Central memory CD4-positive, alpha-beta T cell (primary cell): ENCODE measurements around the gene AQP6.
A peak's percentile ranks its signal among the peaks of the same experiment; 100 is the strongest.

Experiments used
- DNase-seq: peaks from one replicate; pipeline ENCODE4 v3.0.0; 2022

Gene AQP6

DNA sequence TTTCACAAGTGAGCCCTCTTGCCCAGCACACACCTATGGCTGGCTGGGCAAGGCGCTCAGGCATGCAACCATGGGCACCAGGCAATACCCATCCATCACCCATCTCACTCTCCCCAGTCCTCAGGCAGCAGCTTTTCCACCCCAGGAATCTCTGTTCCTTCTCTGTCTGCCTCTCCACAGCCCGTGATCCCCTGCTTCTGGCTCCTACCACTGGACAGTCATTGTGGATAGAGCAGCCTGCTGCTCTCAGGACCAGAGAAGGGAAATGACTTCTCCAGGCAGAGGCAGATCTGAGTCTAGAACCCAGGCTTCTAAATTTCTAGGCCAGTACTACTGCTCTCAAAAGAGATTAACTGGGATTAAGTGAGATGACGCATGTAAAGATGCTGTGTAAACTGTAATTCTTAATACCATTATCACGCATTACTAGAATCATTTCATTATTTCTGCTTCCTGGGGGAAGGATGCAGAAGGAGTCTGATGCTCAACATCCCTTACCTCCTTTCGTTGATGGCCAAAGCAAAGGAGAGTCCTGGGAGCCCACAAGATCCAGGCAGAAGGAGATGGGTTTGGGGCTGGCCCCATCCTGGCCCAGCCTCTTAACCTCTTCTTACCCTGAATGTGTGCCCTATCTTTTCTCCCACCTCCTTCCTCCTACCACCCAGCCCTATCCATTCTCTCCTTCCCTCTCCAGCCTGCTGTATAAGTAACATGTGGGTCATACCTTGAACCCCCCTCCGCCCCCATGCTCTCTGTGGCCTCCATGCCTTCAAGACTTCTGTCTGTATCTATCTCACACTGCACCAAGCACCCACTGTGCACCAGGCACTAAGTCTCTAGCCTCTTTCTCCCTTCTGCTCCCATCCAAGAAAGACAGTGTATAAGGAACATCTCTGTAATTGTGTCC lies 15.8 kb upstream of the AQP6 start:
- DNase-seq = no peak

DNA sequence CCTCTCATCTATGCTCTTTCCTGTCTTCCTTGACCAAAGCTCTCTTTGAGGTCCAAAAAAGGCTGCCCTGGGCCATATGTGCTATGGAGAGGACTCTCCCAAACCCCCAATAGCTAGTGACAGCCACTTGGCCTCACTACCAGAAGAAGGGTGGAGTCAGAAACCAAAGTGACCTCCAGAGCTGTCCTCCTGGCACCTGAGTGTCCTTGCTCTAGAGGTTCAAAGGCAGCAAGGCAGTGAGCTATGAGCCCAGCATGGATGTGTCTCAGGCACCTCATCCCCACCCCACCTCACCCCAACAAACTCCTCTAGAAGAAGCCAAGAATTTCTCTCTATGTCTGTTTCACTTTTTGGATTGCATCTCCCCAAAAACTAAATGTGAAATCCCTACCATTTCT lies 15.2 kb upstream of the AQP6 start:
- no peak for DNase-seq

DNA sequence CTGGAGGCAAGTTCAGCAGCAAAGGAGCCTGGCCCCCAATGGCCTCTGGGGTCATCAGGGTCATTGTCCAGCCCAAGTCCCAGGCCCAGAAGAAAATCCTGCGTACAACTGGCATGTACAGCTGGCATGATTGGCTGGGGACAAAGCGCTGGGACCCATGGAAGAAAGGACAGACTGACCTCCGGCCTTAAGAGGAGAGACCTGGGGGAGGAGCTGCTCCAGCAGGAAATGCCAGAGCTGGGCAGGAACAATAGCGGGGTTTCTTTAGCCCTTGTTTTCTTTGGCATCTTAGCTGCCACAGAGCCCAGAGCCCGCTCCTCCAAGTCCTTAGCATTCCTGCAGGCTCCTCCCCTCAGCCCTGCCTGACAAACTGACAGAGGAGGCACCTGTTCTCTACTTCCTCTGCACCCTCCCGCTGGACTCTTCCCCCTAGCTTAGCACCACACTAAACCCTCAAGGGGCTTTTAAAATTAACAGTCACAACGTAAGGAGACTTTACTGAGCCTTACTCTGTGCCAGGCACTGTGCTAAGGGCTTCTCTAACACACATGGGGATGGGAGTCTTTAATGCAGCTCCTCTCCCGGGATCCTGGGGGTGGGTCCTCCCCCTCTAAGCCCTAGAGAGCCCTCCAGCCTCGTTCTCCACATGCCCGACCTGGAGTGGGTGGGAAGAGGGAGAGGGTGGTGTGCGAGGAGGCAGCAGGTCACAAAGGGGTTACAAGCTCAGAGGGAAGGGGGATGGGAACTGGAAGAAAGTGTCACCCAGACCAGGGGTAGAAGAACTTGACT lies 12.9 kb upstream of the AQP6 start:
- DNase-seq = no peak

- no peak for DNase-seq
These were observed 12.2 kb upstream of the AQP6 start for GRCh38 chr12:49960474-49961110.

DNA sequence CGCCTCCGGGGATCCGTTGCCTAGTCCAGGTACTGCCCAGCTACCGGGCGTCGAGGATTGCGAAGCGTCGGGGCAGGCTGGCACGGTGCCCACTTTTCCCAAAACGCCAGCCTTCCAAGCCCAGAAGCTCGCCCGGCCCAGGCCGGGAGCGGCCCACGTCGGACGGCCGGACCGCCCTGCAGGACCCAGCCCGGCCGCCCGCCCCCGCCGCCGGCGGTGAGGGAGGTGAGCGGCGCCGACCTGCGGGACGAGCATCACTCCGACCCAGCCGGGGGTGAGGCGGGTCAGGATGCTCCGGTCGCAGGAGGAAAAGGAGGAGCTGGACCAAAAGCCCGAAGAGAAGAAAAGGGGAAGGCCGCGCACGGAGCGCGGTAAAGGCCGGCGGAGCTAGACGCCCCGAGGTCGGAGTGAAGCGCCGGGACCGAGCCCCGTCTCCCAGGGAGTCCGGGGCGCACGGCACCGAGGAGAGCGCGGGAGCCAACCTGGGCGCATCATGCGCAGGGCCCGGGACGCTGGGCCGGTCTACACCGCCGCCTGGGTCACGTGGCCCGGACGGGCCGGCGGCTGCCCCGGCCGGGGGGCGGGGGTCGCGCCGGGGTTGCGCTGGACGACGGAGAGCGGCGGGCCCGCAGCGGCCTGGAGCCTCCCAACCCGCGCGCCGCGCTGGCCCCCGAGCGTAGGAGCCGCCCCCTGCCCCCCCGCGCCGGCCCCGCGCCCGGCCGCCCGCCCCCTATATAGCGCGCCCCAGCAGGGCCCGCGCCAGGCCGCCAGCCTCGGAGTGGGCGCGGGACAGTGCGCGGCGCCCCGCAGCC lies 11.4 kb upstream of the AQP6 start, which contains the start of gene AQP5:
Gene AQP5, plus strand, starts transcription at position 762 of the 812 bp plus-strand sequence. CDS start 146 bp downstream, outside the sequence.
- DNase-seq = no peak

GRCh38 chr12:49961993-49962764 lies 10.6 kb upstream of the AQP6 start:
- no peak for DNase-seq

- no peak for DNase-seq
These were observed 9.6 kb upstream of the AQP6 start for GRCh38 chr12:49962861-49963765.

GRCh38 chr12:49963976-49964815 lies 8.6 kb upstream of the AQP6 start:
- DNase-seq = no peak

GRCh38 chr12:49964849-49965624 lies 7.7 kb upstream of the AQP6 start:
- DNase-seq = no peak

DNA sequence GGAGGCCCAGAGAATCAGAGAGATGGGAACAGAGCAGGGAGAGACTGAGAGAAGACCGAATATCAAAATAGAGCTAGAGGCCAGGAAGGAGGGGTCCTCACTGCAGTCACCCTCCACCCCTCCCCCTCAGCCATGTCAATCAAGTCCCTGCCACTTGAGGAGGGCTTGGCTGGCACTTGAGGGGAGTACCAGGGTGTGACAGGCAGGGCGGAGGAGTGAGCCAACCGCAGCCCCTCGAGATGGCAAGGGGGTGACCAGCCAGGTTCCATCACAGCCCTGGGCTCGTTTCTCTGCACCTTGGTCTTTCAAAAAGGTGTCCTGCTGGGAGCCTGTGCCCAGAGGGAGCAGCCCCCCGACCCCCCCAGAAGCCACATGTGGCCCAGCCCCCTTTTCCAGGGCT lies 6.9 kb upstream of the AQP6 start:
- DNase-seq = no peak

DNA sequence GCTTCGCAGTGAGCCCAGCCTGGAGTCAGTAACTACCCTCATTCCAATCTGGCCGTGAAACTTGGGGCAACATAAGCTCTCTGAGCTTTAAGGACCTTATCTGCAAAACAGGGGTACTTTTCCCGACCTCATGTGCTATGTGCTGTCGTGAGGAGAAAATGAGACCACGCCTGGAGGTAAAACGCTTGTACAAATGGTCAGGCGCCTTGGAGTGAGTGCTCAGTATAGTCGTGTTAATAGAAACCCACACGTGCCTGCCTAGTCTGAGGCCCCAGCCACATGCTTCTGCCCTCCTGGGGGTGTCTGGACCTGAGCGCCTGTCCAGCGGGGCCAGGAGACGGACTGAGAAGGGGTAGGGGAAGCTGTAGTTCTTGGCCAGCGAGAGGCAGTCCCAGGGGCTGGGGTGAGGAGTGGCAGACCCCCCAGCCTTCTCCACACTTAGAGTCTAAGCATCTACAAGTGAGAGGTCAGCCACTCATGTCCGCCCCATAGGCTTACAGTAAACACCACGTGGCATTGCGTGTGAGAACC lies 6.2 kb upstream of the AQP6 start:
- no peak for DNase-seq

DNA sequence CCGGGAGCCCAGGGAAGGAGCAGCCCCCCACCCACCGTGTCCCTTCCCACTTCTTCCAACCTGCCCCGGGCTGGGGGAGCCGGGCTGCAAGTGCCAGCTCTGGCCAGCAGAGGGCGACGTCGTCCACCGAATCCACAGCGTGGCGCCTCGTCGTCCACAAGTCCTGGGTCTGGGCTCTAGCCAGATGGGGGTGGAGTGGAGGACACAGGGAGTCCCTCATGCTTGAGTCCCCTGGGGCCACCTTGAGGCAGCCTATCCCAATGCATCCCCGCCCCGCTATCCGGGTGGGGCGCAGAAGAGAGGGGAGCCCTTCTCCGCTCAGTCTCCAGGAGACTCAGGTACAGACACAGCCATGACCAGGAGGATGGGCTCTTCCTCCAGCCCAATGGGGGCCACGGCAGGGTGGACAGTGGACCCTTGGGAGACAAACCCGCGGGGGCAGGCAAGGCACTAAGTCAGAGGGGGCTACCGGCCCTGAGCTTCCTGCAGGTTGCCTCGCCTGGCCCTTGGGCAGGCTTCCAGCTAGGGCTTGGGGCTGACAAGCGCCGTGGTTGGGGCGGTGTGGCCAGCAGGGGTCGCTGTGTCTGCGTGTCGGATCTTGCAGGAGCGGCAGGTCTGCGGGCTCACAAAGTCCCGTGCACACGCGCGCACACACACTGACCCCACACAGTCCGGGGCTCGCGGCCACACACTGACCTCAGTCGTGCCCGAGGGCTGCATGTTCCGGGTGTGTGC lies 5.5 kb upstream of the AQP6 start:
- peak; percentile 85 for DNase-seq

DNA sequence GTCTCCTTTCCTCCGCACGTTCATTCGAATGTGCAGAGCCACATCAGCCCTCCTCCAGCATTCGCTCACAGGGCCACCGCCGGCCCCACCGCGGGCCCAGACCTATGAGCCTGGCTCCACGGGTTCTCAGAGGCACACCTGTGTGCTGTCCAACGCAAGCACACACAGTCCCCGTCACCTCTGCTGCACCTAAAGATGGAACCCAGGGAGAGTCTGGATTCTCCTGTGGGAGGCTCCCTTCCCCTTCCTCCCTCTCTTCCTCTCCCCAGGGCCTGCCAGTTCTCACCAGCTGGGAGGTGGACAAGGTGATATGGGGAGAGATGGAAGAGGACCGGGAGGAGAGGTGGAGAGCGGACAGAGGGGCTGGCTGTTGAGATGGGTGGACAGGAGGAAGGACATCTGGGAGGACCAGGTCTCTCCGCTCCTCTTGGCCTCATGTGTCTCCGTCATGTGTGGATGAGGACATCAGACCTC lies 4.9 kb upstream of the AQP6 start:
- no peak for DNase-seq

DNA sequence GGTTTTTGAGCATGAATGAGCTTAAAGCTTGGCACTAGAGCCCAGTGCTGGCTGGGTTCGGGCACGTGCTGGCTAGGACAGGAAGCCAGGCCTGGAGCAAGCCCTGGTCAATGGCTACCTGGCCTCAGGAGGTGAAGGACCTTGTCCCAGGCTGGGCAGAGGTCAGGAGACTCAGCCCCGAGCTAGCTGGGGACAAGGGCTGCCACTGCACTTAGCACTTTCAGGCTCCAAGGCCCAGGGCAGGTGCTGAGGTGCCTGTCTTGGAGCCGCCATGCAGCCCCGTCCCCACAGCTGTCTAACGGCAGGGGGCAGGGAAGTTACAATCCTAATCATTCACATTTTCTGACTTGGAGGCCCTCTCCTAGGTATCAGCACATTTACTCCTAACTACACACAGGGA lies 4.3 kb upstream of the AQP6 start:
- no peak for DNase-seq

DNA sequence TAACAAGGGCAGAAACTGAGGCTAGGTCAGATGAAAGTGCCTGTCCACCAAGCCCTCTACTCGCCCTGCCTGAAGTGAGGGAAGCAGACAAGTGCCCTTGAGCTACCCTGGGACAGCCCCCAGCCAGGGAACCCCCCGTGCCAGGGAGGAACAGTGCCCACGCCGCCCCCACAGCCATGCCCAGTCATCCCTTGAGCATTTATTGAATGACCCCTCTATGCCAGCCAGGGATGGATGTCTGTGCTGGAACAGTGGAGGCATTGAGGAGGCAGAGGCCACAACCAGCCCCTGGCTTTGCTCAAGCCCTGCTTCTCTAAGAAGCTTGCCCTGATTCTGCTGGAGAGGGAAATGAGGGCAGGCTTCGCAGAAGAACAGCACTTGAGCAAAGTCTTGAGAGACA lies 3.7 kb upstream of the AQP6 start:
- DNase-seq = no peak

DNA sequence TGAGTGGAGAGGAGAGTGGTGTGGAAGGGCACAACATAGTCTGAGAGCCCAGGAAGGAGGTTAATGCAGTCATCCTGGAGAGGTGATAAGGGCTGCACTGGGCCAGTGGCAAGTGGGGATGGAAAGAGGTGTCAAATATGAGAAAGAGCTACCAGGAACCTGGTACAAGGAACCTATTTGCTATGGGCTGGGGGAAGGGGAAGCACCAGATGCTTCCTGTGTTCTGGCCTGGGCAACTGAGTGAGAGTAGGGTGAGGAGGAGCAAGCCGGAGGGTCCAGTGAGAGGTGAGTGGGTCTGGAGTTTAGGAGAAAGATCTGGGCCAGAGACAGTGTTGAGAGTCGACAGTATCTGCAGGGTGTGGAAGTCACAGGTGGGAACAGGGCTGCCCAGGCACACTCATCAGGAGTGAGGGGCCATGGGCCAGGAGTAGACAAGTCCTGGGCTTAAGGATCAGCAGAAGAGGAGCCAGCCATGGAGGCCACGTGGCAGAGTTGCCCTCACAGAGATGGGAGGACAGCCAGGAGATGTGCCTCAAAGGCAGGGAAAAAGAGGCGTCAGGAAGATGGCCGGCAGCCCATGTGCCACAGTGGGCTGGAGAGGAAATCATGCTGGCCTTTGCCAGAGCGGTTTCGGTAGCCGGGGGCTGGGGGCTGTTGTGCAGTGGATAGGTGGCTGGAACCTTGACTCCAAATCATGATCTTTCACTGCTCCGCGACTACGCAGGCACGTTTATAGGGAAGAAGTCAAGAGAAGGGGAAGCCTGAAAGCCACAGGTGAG lies 2.9 kb upstream of the AQP6 start:
- DNase-seq = no peak

DNA sequence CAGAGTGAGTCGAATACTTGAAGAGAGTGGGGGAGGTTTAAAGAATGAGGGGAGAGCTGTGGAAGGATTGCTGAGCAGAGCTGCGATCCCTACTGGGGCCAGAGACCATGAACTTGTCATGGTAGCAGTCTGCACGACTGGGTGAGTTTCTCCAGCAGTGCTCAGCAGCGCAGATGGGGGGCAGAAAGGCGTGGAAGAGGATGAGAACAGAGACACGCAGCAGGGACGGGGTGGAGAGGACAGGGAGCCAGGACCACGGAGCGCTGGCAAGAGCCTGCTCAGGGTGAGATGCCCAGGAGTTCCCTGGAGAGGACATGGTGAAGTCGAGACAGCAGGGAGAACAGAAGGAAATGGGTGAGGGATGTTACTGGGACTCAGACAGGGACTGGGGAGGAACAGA lies 2.1 kb upstream of the AQP6 start:
- DNase-seq = no peak
